ENCODE measurements around the gene CC2D1B. TPM values are rescaled to one million over a fixed set of nuclear protein-coding genes. Genes with fewer than 3 reads are reported as not detected.

Gene CC2D1B
- total RNA-seq, 1 experiment from 2014 or later, result 26.0 TPM

GRCh38 chr1:52368383-52369172 lies 2.6 kb upstream of the CC2D1B start:
- Histone ChIP-seq H3K9me2 (replicated peaks; ENCODE audit: low read length) (no peaks in the 10 kb centered on the region), H3K36me3 (ENCODE audit: low read depth, low read length) (peaks cover 9% of the 10 kb centered on the region; the same call in 1 of the 2 replicates), H3K4me1 (ENCODE audit: insufficient read depth, low read length) (peaks cover 20% of the 10 kb centered on the region), H3K4me3 (ENCODE audit: low read length) (peak overlapping the region; percentile 73), H3K79me2 (ENCODE audit: low read length) (peaks cover 19% of the 10 kb centered on the region), H3K27me3 (ENCODE audit: low read length) (no peaks in the 10 kb centered on the region), H3K4me2 (ENCODE audit: low read length) (peak overlapping the region; percentile 87), H3K9ac (ENCODE audit: low read length) (peak overlapping the region; percentile 36), H3K9me3 (ENCODE audit: low read length) (no peaks in the 10 kb centered on the region), H3F3A (ENCODE audit: low read length, unreplicated experiment) (no peaks in the 10 kb centered on the region), H2AFZ (ENCODE audit: low read length) (peak overlapping the region; percentile 88), H4K20me1 (ENCODE audit: low read length) (no peaks in the 10 kb centered on the region), H3K27ac (ENCODE audit: low read length) (no peak overlapping the region)
- peak; percentile 28; the same call in 1 of the 2 replicates for TF ChIP-seq CTCF (conservative IDR thresholded peaks at IDR 0.05; ENCODE audit: low read depth, low read length)
- TF ChIP-seq EZH2 (IDR thresholded peaks at IDR 0.05; ENCODE audit: low read length, unreplicated experiment), result no peak
- POLR2A ChIA-PET (ENCODE audit: unreplicated experiment), result interaction anchor here (0.6 to 0.7 kb wide), 2 partner anchors 24 to 1396 kb away, joined by 3 to 6 read pairs; no protein-coding TSS in a partner anchor
- TSS peak; percentile 34 for BruUV-seq (replicated peaks)
- peak; percentile 33 for ATAC-seq
- intact Hi-C loops (cut with micrococcal nuclease), result loop anchor here (5.0 kb wide), 3 partner anchors 226 to 311 kb away; partner anchors contain the start of genes BTF3L4, TXNDC12 and ZFYVE9
- CTCF ChIA-PET, result interaction anchor here (0.6 kb wide), 1 partner anchor 38 kb away, joined by 8 read pairs; no protein-coding TSS in a partner anchor
- DNase-seq, result peak; percentile 76

GRCh38 chr1:52367272-52367671 lies 1.3 kb upstream of the CC2D1B start:
- Histone ChIP-seq H3K79me2 (ENCODE audit: low read length) (peaks cover 19% of the 10 kb centered on the region), H4K20me1 (ENCODE audit: low read length) (no peaks in the 10 kb centered on the region), H3K27ac (ENCODE audit: low read length) (no peak overlapping the region), H3K36me3 (ENCODE audit: low read depth, low read length) (no peaks in the 10 kb centered on the region), H3K9me2 (replicated peaks; ENCODE audit: low read length) (no peaks in the 10 kb centered on the region), H3K27me3 (ENCODE audit: low read length) (no peaks in the 10 kb centered on the region), H3K9ac (ENCODE audit: low read length) (no peak overlapping the region), H3F3A (ENCODE audit: low read length, unreplicated experiment) (no peaks in the 10 kb centered on the region), H2AFZ (ENCODE audit: low read length) (no peak overlapping the region), H3K4me3 (ENCODE audit: low read length) (no peak overlapping the region), H3K9me3 (ENCODE audit: low read length) (no peaks in the 10 kb centered on the region), H3K4me1 (ENCODE audit: insufficient read depth, low read length) (peaks cover 20% of the 10 kb centered on the region), H3K4me2 (ENCODE audit: low read length) (no peak overlapping the region)
- DNase-seq (no peak), ATAC-seq (no peak)
- TF ChIP-seq EZH2phosphoT487 (IDR thresholded peaks at IDR 0.05; ENCODE audit: borderline replicate concordance, low read length) (no peak), CTCF (conservative IDR thresholded peaks at IDR 0.05; ENCODE audit: low read depth, low read length) (no peak), EZH2 (IDR thresholded peaks at IDR 0.05; ENCODE audit: low read length, unreplicated experiment) (no peak)
- intact Hi-C loops (cut with micrococcal nuclease), result loop anchor here (5.0 kb wide), 3 partner anchors 225 to 310 kb away; partner anchors contain the start of genes BTF3L4, TXNDC12 and ZFYVE9
- BruUV-seq (replicated peaks), result no TSS peak
- ChIA-PET CTCF (no interaction called here), POLR2A (ENCODE audit: unreplicated experiment) (no interaction called here)

- intact Hi-C loops (cut with micrococcal nuclease), result loop anchor here (1.0 to 5.0 kb wide), 4 partner anchors 38 to 309 kb away; partner anchors contain the start of genes BTF3L4, ORC1, PRPF38A and TXNDC12
These were observed 467 bp upstream of the CC2D1B start for GRCh38 chr1:52366517-52366827.

More at GRCh38 chr1:52366517-52366827, 467 bp upstream of the CC2D1B start:
- H3K27me3 ChIP-seq (ENCODE audit: low read length), result no peaks in the 10 kb centered on the region
- ATAC-seq (no peak), DNase-seq (no peak)
- peak overlapping the region; percentile 31; the same call in 1 of the 2 replicates for H2AFZ ChIP-seq (ENCODE audit: low read length)
- peaks cover 4% of the 10 kb centered on the region; the same call in 1 of the 2 replicates for H3K36me3 ChIP-seq (ENCODE audit: low read depth, low read length)
- no peak overlapping the region for H3K27ac ChIP-seq (ENCODE audit: low read length)
- no peak overlapping the region for H3K9ac ChIP-seq (ENCODE audit: low read length)
- no peaks in the 10 kb centered on the region for H3F3A ChIP-seq (ENCODE audit: low read length, unreplicated experiment)
- H4K20me1 ChIP-seq (ENCODE audit: low read length), result no peaks in the 10 kb centered on the region
- no peak for TF ChIP-seq CTCF (conservative IDR thresholded peaks at IDR 0.05; ENCODE audit: low read depth, low read length)
- H3K4me3 ChIP-seq (ENCODE audit: low read length), result peak overlapping the region; percentile 53
- H3K79me2 ChIP-seq (ENCODE audit: low read length), result peaks cover 19% of the 10 kb centered on the region
- no peaks in the 10 kb centered on the region for H3K9me3 ChIP-seq (ENCODE audit: low read length)
- POLR2A ChIA-PET (ENCODE audit: unreplicated experiment), result interaction anchor here (0.6 kb wide), 4 partner anchors 108 to 518 kb away, joined by 3 to 13 read pairs (median 7); partner anchors contain the start of gene TXNDC12
- H3K4me2 ChIP-seq (ENCODE audit: low read length), result peak overlapping the region; percentile 60
- H3K9me2 ChIP-seq (replicated peaks; ENCODE audit: low read length), result no peaks in the 10 kb centered on the region
- no TSS peak for BruUV-seq (replicated peaks)
- H3K4me1 ChIP-seq (ENCODE audit: insufficient read depth, low read length), result peaks cover 20% of the 10 kb centered on the region
- CTCF ChIA-PET, result interaction anchor here (0.6 kb wide), 1 partner anchor 811 kb away, joined by 8 read pairs; no protein-coding TSS in a partner anchor

Measured in PC-3 (cell line).